Body of pancreas (tissue), 4 donors: ENCODE results near the gene PHC3. TPM values are rescaled to one million over a fixed set of nuclear protein-coding genes. Genes with fewer than 3 reads are reported as not detected.

ENCODE experiments used
- ATAC-seq: fragments of 150-250 bp; one replicate; pipeline ENCODE4 v1.9.1; 2016
- DNase-seq, 4 donors: peaks; one replicate each; pipeline ENCODE4 v3.0.0-alpha.2; 2019
- H3K27ac ChIP-seq, 4 donors: fragments of 200-600 bp; sonication (generic); 1 replicate in 3 of 4; 2 replicates in 1 of 4; pipeline versions ENCODE4 v1.5.1 to v1.6.1; 2016 to 2019; ENCODE audit warnings: mild to moderate bottlenecking in 1 of 4, mixed read lengths in 1 of 4, moderate library complexity in 1 of 4
- H3K27me3 ChIP-seq, 2 donors: fragments of 200-600 bp; sonication (generic); one replicate each; pipeline ENCODE4 v1.6.0; 2016; ENCODE audit warnings: mild to moderate bottlenecking in 1 of 2
- H3K36me3 ChIP-seq, 2 donors: fragments of 200-600 bp; sonication (generic); replicated peaks in 1 of 2; 2 replicates each; pipeline ENCODE4 v1.5.1; 2016; ENCODE audit warnings: low read depth in 2 of 2; ENCODE audit not compliant: insufficient read depth in 1 of 2
- H3K4me1 ChIP-seq: fragments of 200-600 bp; sonication (generic); one replicate; pipeline ENCODE4 v1.6.0; 2016
- H3K4me3 ChIP-seq, 2 donors: fragments of 200-600 bp; sonication (generic); 1 replicate in 1 of 2; 2 replicates in 1 of 2; pipeline ENCODE4 v1.5.1; 2016 to 2019
- H3K9me3 ChIP-seq, 3 donors: fragments of 200-600 bp; sonication (generic); 1 replicate in 2 of 3; 2 replicates in 1 of 3; pipeline ENCODE4 v1.5.1; 2016
- CTCF ChIP-seq, 7 experiments: fragments of 450-650 bp in 4 of 7; fragments of 200-600 bp in 3 of 7; sonication (generic) in 3 of 7; IDR thresholded peaks; one replicate each; pipeline ENCODE4 v1.5.1; 2016 to 2019; ENCODE audit warnings: antibody characterized with exemption in 7 of 7
- POLR2A ChIP-seq, 3 donors: fragments of 450-650 bp; IDR thresholded peaks; one replicate each; pipeline ENCODE4 v1.6.1; 2016; ENCODE audit warnings: antibody characterized with exemption in 3 of 3, mild to moderate bottlenecking in 2 of 3
- WGBS, 2 donors: methylation state at CpG; one replicate each; pipeline ENCODE4 v1.1.5; 2017; 5-methylcytosine and 5-hydroxymethylcytosine counted together
- intact Hi-C: fragments of 100-400 bp; cut with DNase I; formaldehyde crosslinking; loops from one replicate; pipeline ENCODE4 v1.15.1; 2023
- total RNA-seq, 2 donors: library from RNA; depleted of rRNA; stranded (reverse); fragments of >200 nt; gene quantifications; one replicate each; pipeline ENCODE4 v1.1.0, GENCODE V29; 2016

PHC3 gene
- total RNA-seq, 2 donors from 2014 or later, result 34.8 to 58.7 TPM

- Histone ChIP-seq H3K4me1 (peaks cover 3% of the 10 kb centered on the region), H3K9me3 (no peaks in the 10 kb centered on the region), H3K36me3 (no peaks in the 10 kb centered on the region), H3K27me3 (no peaks in the 10 kb centered on the region), H3K4me3 (no peak overlapping the region), H3K27ac (no peak overlapping the region)
- intact Hi-C loops, result no loop called here
- WGBS, 2 donors, result 89 to 93% methylated on average over 4 of the region's 4 CpGs
- ATAC-seq (no peak), DNase-seq (no peak)
- TF ChIP-seq POLR2A (IDR thresholded peaks at IDR 0.05) (no peak), CTCF (IDR thresholded peaks at IDR 0.05) (no peak)
Observed at GRCh38 chr3:170080605-170081004, 100.9 kb downstream of the PHC3 start.

GRCh38 chr3:170079536-170080165 is 101.9 kb downstream of the PHC3 start:
- H3K4me1 ChIP-seq, result peaks cover 3% of the 10 kb centered on the region
- ATAC-seq (no peak), DNase-seq (no peak)

GRCh38 chr3:170078620-170079281 is 102.8 kb downstream of the PHC3 start:
- WGBS, 2 donors, result 69 to 74% methylated on average over 13 of the region's 13 CpGs
- ATAC-seq (no peak), DNase-seq (peak in 1 of 4 donors; percentile 18)
- H3K27ac ChIP-seq, result no peak overlapping the region
- H3K4me1 ChIP-seq, result peaks cover 3% of the 10 kb centered on the region
- intact Hi-C loops, result no loop called here
- no peaks in the 10 kb centered on the region for H3K36me3 ChIP-seq
- H3K4me3 ChIP-seq, result no peak overlapping the region
- H3K27me3 ChIP-seq, result no peaks in the 10 kb centered on the region
- H3K9me3 ChIP-seq, result no peaks in the 10 kb centered on the region
- TF ChIP-seq CTCF (IDR thresholded peaks at IDR 0.05) (no peak), POLR2A (IDR thresholded peaks at IDR 0.05) (no peak)

More at GRCh38 chr3:170079536-170080165, 101.9 kb downstream of the PHC3 start:
- Histone ChIP-seq H3K27me3 (no peaks in the 10 kb centered on the region), H3K36me3 (no peaks in the 10 kb centered on the region), H3K27ac (no peak overlapping the region), H3K9me3 (no peaks in the 10 kb centered on the region), H3K4me3 (no peak overlapping the region)
- TF ChIP-seq POLR2A (IDR thresholded peaks at IDR 0.05) (no peak), CTCF (IDR thresholded peaks at IDR 0.05) (no peak)
- WGBS, 2 donors, result 25 to 30% methylated on average over 2 of the region's 2 CpGs
- intact Hi-C loops, result no loop called here

GRCh38 chr3:170077361-170077760 is 104.2 kb downstream of the PHC3 start:
- 74 to 75% methylated on average over 10 of the region's 10 CpGs for WGBS, 2 donors
- DNase-seq (no peak), ATAC-seq (no peak)
- Histone ChIP-seq H3K9me3 (no peaks in the 10 kb centered on the region), H3K4me3 (no peak overlapping the region), H3K36me3 (no peaks in the 10 kb centered on the region), H3K27me3 (no peaks in the 10 kb centered on the region), H3K4me1 (peaks cover 3% of the 10 kb centered on the region), H3K27ac (no peak overlapping the region)
- intact Hi-C loops, result no loop called here
- no peak for TF ChIP-seq POLR2A (IDR thresholded peaks at IDR 0.05)
- no peak for TF ChIP-seq CTCF (IDR thresholded peaks at IDR 0.05)
